COLO829 (cell line): ENCODE results near the gene ZNF474.

Experiments used
- DNase-seq: peaks from one replicate; pipeline ENCODE4 v3.0.0; 2012; ENCODE audit warnings: low spot score

The ZNF474 gene

GRCh38 chr5:122181863-122182262 lies 52.5 kb downstream of the ZNF474 start:
- no peak for DNase-seq

- no peak for DNase-seq
Observed at GRCh38 chr5:122182491-122182921, 53.2 kb downstream of the ZNF474 start.

DNA sequence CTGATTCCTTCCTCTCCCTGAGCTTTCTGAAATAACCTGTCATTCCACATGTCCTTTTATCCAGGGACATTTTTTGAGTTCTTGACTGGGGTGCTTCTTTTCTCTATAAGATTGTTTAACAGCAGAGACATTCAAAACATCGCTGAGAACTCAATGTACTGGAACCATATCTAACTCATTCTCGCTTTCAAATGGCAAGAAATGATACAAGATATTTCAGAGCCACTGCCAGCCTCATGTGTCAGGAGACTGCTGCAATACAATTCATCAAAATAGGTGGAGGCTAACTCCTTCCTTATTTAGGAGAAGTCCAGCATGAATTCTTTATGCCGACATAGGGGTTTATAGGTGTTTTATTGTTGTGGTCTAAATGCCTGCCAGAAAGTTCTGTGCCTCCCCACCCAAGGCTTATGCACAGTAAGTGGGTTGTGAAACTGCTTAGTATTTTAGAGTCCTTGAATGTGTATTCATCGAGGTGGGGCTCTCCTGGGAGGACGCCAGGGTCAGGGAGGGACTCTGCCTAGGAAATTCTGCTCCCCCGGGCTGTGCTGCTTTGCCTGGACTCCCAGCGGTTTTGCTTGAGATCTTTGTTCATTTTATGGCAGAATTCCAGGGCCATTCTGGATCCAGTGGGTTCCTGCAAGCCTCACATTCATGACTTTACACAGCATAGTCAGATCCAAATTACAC lies 53.9 kb downstream of the ZNF474 start:
- no peak for DNase-seq

DNA sequence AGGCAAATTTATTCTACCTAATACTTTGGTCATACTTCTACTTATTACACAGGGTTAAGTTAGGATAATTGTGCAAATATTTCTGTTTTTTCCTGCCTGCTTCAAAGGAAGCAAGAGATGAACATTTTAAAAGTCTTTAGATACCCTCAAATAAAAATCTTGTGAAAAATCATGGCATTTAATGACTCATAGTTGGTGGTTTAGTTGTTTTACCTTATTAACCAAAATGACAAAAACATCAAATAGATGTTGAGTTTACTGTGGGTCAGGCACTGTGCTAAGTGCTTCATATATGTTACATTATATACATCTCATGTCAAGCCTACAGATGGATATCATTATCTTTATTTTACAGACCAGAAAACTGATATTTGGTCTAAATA lies 54.4 kb downstream of the ZNF474 start:
- DNase-seq = no peak

DNA sequence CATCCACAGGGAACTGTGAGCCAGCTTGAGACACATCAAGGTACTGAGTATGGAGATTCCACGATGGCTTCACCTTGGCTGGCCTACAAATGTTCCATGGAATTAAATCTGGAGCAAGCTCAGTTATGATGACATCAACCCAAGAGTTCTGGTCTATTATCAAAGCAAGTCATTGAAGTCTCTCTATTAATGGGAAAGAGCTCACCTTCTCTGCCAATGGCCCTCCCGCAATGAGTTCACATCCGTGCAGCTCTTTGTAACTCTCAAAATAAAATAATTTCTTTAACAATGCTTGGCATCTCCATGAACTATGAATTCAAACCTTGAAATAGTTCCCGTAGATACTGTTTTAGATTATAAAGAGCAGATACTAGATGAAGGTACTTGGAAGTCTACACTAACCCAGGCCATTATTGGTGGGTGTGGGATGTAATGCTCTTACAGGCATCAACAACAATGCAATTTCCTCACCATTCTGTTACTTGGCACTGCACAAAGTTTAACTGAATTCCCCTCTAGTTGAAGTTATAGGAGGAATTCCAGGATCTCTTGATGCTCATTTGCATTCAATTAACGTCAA lies 55.4 kb downstream of the ZNF474 start:
- DNase-seq = no peak

GRCh38 chr5:122187426-122187825 lies 58.1 kb downstream of the ZNF474 start:
- DNase-seq = no peak

DNA sequence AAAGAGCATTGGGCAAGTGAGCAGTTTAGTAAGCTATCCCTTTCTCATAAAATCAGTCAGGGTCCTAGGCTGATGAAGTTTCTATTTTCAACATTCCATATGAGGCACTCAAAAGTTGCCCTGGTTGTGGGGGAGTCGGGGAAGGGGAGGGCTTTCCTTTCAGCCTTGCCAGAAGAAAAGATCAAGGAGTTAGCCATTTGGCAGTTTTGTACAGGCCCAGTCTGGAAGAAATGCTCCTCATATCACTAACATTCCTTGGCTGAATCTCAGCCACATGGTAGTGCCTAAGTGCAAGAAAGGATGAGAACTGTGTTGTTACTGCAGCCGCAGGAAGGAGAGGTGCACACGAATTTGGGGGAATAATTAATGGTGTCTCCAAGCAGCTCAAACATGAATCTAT lies 60.8 kb downstream of the ZNF474 start:
- no peak for DNase-seq

DNA sequence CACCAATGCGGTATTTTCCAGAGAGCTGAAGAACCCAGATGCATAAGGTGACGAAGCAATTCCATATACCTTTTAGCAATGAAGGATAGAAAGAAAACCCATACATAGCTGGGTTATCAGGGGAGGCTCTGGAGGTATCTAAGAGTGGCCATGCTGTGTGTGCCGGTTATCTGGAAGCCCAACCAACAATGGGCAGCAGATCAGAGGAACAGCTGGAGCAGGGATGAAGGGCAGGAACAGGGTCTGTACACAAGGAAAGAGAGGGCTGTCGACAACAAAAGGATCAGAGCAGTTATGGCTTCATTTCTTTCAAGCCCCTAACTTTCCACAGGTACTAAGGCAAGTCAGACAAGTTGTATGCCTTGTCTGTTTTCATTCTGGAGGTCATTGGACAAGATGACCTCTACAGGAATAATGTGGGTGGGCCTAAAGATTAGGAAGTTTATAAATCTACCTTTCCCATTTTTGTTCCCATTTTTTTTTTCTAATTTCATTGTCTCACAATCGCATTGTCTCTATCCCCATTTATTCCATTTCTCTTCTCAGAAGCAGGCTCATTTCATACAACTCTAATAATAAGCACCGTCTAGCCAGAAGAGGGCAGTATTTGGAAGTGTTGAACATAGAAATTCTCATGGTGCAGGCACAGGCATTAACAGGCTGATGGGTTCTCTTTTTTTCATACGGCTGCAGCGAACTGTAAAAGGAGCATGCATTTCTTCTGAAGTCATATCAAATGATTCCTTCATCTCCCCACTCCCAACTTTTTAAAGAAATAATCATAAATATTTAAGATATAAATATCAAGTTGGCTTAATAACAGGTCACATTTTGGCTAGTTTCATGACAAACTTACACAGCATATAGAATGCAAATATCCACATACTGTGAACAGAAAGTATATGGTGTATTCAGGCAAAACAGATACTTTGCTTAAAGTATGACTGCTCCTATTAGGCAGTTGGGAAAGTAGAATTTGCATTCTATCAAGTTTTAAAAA lies 63.5 kb downstream of the ZNF474 start:
- peak; percentile 59 for DNase-seq

DNA sequence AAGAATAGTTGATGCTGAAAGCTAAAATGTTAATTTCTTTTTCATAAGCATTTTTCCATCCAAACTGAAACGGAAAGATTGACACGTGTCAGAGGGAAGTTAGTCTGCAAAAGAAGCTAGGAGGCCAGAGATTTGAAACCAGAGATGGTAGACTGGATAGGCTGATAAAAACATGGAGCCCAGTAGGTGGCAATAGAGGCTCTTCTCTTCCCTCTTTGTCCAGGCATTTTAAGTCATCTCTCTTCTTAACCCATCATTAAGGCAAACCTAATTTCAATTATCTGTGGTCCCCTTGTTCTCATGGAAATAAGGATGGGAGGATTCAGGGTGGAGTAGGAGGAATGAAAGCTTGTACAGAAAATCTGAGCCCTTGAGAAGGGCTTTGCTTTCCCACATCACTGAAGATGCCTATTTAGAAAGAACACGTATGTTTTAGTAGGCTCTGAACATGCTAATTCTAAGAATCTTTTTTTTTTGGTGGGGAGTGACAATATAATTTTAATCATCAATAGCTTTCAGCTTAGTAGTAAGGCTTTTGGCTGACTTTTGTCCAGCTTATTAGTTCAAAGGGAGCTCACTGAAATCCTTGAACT lies 66.6 kb downstream of the ZNF474 start:
- DNase-seq = peak; percentile 50

GRCh38 chr5:122199146-122199545 lies 69.8 kb downstream of the ZNF474 start:
- DNase-seq = no peak

- DNase-seq = no peak
Observed at GRCh38 chr5:122200450-122200849, 71.1 kb downstream of the ZNF474 start.

GRCh38 chr5:122200865-122201264 lies 71.5 kb downstream of the ZNF474 start:
- DNase-seq = no peak

- DNase-seq = no peak
Observed at GRCh38 chr5:122201365-122201764, 72.0 kb downstream of the ZNF474 start.

DNA sequence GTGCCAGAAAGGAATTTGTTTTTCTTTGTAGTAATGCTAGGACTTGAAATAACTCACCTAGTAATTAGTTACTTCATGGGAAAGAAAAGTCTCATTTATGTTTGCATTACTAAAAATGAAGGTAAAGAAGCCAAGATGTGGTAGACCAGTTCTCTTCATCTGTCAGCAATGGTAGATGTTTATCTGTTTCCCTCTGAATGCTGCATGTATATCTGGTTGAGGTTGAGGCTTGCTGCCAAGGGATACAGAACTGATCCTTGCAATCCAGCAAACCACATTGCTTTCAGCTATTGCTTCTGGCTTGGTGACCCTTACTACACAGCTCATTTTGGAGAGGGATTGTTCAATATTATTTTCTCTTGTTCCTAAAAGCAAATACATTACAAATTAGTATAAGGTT lies 73.6 kb downstream of the ZNF474 start:
- DNase-seq = no peak
